ENCODE measurements around the gene ATG2A.

ATG2A gene

GRCh38 chr11:64869571-64870175 lies 47.3 kb downstream of the ATG2A start:
- Histone ChIP-seq H3K4me3 (ENCODE audit: low read depth, low read length) (no peak overlapping the region), H3K36me3 (peaks cover 10% of the 10 kb centered on the region), H3K27me3 (ENCODE audit: insufficient read depth, low read depth, severe bottlenecking) (no peaks in the 10 kb centered on the region), H3K9me3 (ENCODE audit: severe bottlenecking) (no peaks in the 10 kb centered on the region), H3K27ac (no peak overlapping the region; the same call in 1 of the 2 replicates)
- TF ChIP-seq, protein P1, sequence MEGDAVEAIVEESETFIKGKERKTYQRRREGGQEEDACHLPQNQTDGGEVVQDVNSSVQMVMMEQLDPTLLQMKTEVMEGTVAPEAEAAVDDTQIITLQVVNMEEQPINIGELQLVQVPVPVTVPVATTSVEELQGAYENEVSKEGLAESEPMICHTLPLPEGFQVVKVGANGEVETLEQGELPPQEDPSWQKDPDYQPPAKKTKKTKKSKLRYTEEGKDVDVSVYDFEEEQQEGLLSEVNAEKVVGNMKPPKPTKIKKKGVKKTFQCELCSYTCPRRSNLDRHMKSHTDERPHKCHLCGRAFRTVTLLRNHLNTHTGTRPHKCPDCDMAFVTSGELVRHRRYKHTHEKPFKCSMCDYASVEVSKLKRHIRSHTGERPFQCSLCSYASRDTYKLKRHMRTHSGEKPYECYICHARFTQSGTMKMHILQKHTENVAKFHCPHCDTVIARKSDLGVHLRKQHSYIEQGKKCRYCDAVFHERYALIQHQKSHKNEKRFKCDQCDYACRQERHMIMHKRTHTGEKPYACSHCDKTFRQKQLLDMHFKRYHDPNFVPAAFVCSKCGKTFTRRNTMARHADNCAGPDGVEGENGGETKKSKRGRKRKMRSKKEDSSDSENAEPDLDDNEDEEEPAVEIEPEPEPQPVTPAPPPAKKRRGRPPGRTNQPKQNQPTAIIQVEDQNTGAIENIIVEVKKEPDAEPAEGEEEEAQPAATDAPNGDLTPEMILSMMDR (IDR thresholded peaks at IDR 0.05; ENCODE audit: low read depth, low read length): peak; percentile 63
- no peak for DNase-seq

DNA sequence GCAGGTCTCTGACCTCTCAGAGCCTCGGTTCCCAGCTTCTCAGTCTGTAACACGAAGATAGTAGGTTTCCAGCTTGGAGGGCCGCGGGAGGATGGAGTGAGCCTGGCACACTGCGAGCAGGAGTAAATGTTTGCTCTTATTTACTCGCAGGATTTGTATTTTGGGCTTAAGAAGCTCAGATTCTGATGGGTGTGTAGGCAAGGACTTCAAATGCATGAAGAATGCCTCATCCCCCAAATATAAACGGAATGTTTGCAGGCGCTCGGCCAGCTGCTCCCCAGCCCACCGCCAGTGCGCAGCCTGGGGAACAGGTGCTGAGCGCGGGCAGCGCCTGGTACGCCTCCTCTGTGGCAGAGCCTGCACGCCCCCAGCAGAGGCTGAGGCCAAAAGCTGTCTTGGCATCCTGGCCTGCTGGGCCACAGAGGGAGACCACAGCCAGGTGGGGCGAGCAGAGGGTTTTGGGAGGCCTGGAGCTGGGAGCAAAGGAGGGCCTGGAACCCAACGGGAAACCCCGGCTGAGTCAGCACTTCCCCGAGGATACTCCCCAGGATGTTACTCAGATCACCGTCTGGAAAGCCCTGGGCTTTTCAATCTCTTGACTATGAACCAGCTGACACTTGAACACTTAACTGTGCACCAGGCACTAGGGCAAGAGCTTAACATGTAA lies 48.0 kb downstream of the ATG2A start:
- Histone ChIP-seq H3K4me3 (ENCODE audit: low read depth, low read length) (no peak overlapping the region), H3K27me3 (ENCODE audit: insufficient read depth, low read depth, severe bottlenecking) (no peaks in the 10 kb centered on the region), H3K36me3 (peaks cover 7% of the 10 kb centered on the region), H3K27ac (no peak overlapping the region), H3K9me3 (ENCODE audit: severe bottlenecking) (no peaks in the 10 kb centered on the region)
- TF ChIP-seq, protein P1 (IDR thresholded peaks at IDR 0.05; ENCODE audit: low read depth, low read length): no peak
- DNase-seq: no peak

DNA sequence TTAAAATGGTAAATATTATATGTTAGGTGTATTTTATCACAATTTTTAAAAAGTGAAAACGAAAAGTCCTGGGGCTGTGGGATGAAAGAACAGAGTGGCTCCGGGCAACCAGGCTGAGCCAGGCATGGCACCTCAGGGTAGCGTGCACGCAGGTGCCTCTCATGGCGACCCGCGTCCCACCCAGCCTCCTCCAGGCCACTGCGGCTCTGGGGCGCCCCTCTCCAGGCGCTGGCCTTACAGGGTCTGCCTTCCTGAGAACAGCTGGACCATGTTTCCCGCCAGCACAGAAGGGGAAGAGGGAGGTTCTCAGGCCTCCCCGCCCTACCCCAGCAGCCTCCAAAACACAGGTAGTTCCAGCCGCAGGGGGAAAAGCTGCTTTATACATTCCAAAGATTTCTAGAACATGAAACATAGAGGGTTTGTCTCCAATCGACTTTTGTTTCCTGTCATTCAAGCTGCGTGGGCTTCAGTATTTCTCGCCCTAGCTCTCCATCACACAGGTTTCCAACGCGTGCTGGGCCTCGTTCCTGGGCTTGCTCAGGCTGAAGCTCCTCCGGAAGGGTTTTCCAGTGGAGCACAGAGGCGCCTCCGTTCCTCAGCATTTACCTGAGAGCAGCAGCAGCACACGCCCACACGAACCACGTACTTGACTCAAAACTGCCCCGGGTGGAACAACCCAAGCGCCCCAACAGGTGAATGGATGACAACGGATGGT lies 49.1 kb downstream of the ATG2A start:
- H3K4me3 ChIP-seq (ENCODE audit: low read depth, low read length): no peak overlapping the region
- DNase-seq: no peak
- H3K9me3 ChIP-seq (ENCODE audit: severe bottlenecking): no peaks in the 10 kb centered on the region
- TF ChIP-seq, protein P1 (IDR thresholded peaks at IDR 0.05; ENCODE audit: low read depth, low read length): no peak
- H3K27me3 ChIP-seq (ENCODE audit: insufficient read depth, low read depth, severe bottlenecking): no peaks in the 10 kb centered on the region
- H3K27ac ChIP-seq: no peak overlapping the region
- peaks cover 7% of the 10 kb centered on the region; the same call in 1 of the 2 replicates for H3K36me3 ChIP-seq

DNA sequence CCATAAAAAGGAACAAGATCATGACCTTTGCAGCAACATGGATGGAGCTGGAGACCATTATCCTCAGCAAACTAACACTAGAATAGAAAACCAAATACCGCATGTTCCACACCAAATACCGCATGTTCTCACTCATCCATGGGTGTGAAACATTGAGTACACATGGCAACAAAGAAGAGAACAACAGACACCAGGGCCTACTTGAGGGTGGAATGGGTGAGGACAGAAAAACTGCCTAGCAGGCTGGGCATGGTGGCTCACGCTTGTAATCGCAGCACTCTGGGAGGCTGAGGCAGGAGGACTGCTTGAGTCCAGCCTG lies 50.9 kb downstream of the ATG2A start:
- Histone ChIP-seq H3K27ac (no peak overlapping the region), H3K9me3 (ENCODE audit: severe bottlenecking) (no peaks in the 10 kb centered on the region), H3K4me3 (ENCODE audit: low read depth, low read length) (no peak overlapping the region), H3K36me3 (no peaks in the 10 kb centered on the region; the same call in 1 of the 2 replicates), H3K27me3 (ENCODE audit: insufficient read depth, low read depth, severe bottlenecking) (no peaks in the 10 kb centered on the region)
- TF ChIP-seq, protein P1 (IDR thresholded peaks at IDR 0.05; ENCODE audit: low read depth, low read length): no peak
- no peak for DNase-seq

DNA sequence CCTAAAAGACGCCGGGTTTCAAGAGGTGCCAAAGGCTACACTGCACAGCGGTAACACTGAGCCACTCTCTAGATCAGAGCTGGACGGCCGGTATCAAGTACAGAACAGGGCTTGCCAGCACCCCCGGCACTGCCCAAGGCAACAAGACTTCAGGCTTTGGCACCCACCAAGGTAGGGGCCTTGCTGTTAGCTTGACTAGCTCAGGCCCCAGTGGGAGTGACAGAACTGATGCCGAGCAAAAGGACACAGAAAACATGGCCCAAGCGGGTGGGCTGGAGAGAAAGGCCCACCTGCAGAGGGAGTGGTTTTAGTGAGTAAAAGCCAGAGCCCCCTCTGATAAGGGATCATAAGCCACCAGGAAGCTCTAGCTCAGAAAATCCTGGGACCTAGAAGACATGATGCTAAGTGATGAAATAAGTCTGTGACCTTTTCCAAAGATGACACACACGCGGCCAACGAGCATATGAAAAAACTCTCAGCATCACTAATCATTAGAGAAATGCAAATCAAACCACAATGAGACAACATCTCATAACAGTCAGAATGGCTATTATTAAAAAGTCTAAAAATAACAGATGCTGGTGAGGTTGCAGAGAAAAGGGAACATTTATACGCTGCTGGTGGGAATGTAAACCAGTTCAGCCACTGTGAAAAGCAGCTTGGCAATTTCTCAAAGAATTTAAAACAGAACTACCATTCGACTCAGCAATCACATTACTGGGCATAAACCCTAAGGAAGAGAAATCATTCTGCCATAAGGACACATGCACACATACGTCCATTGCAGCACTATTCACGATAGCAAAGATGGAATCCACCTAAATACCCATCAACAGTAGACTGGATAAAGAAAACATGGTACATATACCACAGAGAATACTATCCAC lies 51.5 kb downstream of the ATG2A start:
- no peaks in the 10 kb centered on the region for H3K9me3 ChIP-seq (ENCODE audit: severe bottlenecking)
- TF ChIP-seq, protein P1 (IDR thresholded peaks at IDR 0.05; ENCODE audit: low read depth, low read length): no peak
- no peak overlapping the region for H3K27ac ChIP-seq
- DNase-seq: no peak
- no peaks in the 10 kb centered on the region for H3K27me3 ChIP-seq (ENCODE audit: insufficient read depth, low read depth, severe bottlenecking)
- no peaks in the 10 kb centered on the region; the same call in 1 of the 2 replicates for H3K36me3 ChIP-seq
- H3K4me3 ChIP-seq (ENCODE audit: low read depth, low read length): no peak overlapping the region
